GM12892 (cell line): Measurements from ENCODE around the gene SWAP70.

Source experiments
- POLR2AphosphoS5 ChIP-seq: IDR thresholded peaks from 2 replicates; pipeline ENCODE4 v1.6.1; 2011; ENCODE audit warnings: low read depth, low read length, control low read depth
- TAF1 ChIP-seq: IDR thresholded peaks from 2 replicates; pipeline ENCODE4 v1.6.1; 2011; ENCODE audit warnings: low read depth, mild to moderate bottlenecking, control low read depth, low read length, borderline replicate concordance

- no peak for TF ChIP-seq POLR2AphosphoS5
- TF ChIP-seq TAF1 = no peak
These were observed 6.3 kb upstream of the SWAP70 start for GRCh38 chr11:9657531-9657930.
